H9 (cell line): ENCODE results near the gene MAPK8. TPM values are rescaled to one million over a fixed set of nuclear protein-coding genes. Genes with fewer than 3 reads are reported as not detected.

Experiments used
- DNase-seq: peaks from one replicate; pipeline ENCODE4 v3.0.0-alpha.2; 2017
- H2AFZ ChIP-seq: one replicate; pipeline ENCODE4 v1.6.1; 2013; ENCODE audit warnings: mild to moderate bottlenecking, low read length, control low read depth, moderate library complexity
- H2AK5ac ChIP-seq: 2 replicates; pipeline ENCODE4 v1.6.1; 2013; ENCODE audit warnings: low read length, control low read depth, mixed read lengths; ENCODE audit not compliant: insufficient read length
- H2BK120ac ChIP-seq: one replicate; pipeline ENCODE4 v1.6.1; 2013; ENCODE audit warnings: low read depth, mild to moderate bottlenecking, low read length, control low read depth, inconsistent platforms; ENCODE audit not compliant: poor library complexity, severe bottlenecking
- H2BK12ac ChIP-seq: 2 replicates; pipeline ENCODE4 v1.6.1; 2013; ENCODE audit warnings: low read length, control low read depth, mixed read lengths, low read depth; ENCODE audit not compliant: insufficient read length
- H2BK15ac ChIP-seq: 2 replicates; pipeline ENCODE4 v1.6.1; 2013; ENCODE audit warnings: low read depth, low read length, control low read depth
- H2BK20ac ChIP-seq: one replicate; pipeline ENCODE4 v1.6.1; 2013; ENCODE audit warnings: low read depth, mild to moderate bottlenecking, low read length, control low read depth, inconsistent platforms; ENCODE audit not compliant: poor library complexity, severe bottlenecking
- H2BK5ac ChIP-seq: 2 replicates; pipeline ENCODE4 v1.6.1; 2013; ENCODE audit warnings: low read length, control low read depth, mixed read lengths; ENCODE audit not compliant: insufficient read length
- H3K14ac ChIP-seq: 2 replicates; pipeline ENCODE4 v1.6.1; 2013; ENCODE audit warnings: low read length, control low read depth; ENCODE audit not compliant: insufficient read depth
- H3K18ac ChIP-seq: 2 replicates; pipeline ENCODE4 v1.6.1; 2013; ENCODE audit warnings: low read depth, mild to moderate bottlenecking, mixed read lengths, low read length, control low read depth; ENCODE audit not compliant: insufficient read length
- H3K23ac ChIP-seq: 2 replicates; pipeline ENCODE4 v1.6.1; 2013; ENCODE audit warnings: low read length, control low read depth, mixed read lengths, low read depth; ENCODE audit not compliant: insufficient read length
- H3K23me2 ChIP-seq: 2 replicates; pipeline ENCODE4 v1.6.1; 2013; ENCODE audit warnings: low read depth, mild to moderate bottlenecking, mixed read lengths, low read length, control low read depth; ENCODE audit not compliant: insufficient read length, poor library complexity, severe bottlenecking
- H3K27ac ChIP-seq: 2 replicates; pipeline ENCODE4 v1.5.1; 2013; ENCODE audit warnings: low read length, control low read depth, mixed read lengths, low read depth; ENCODE audit not compliant: insufficient read length
- H3K27me3 ChIP-seq: 2 replicates; pipeline ENCODE4 v1.6.1; 2013; ENCODE audit warnings: low read length, control low read depth, inconsistent platforms; ENCODE audit not compliant: insufficient read depth
- H3K4ac ChIP-seq: 2 replicates; pipeline ENCODE4 v1.6.1; 2013; ENCODE audit warnings: low read depth, mild to moderate bottlenecking, control low read depth, inconsistent platforms, low read length, moderate library complexity
- H3K4me1 ChIP-seq: 2 replicates; pipeline ENCODE4 v1.6.1; 2013; ENCODE audit warnings: low read length, control low read depth, inconsistent platforms; ENCODE audit not compliant: insufficient read depth
- H3K4me2 ChIP-seq: 2 replicates; pipeline ENCODE4 v1.6.1; 2013; ENCODE audit warnings: low read length, control low read depth, mixed read lengths; ENCODE audit not compliant: insufficient read length, insufficient read depth
- H3K56ac ChIP-seq: 2 replicates; pipeline ENCODE4 v1.6.1; 2013; ENCODE audit warnings: low read depth, mild to moderate bottlenecking, mixed read lengths, low read length, control low read depth; ENCODE audit not compliant: insufficient read length
- H3K79me1 ChIP-seq: 2 replicates; pipeline ENCODE4 v1.6.1; 2013; ENCODE audit warnings: low read depth, mild to moderate bottlenecking, moderate library complexity, low read length, control low read depth, inconsistent platforms; ENCODE audit not compliant: insufficient read depth, poor library complexity, severe bottlenecking
- H3K79me2 ChIP-seq: 2 replicates; pipeline ENCODE4 v1.6.1; 2013; ENCODE audit warnings: low read length, control low read depth, inconsistent platforms; ENCODE audit not compliant: insufficient read depth
- H3K9ac ChIP-seq: 2 replicates; pipeline ENCODE4 v1.6.1; 2013; ENCODE audit warnings: low read length, control low read depth, mixed read lengths; ENCODE audit not compliant: insufficient read length; ENCODE audit errors: extremely low read depth
- H3K9me3 ChIP-seq: one replicate; pipeline ENCODE4 v1.6.1; 2013; ENCODE audit warnings: low read depth, low read length, inconsistent platforms; ENCODE audit not compliant: control insufficient read depth
- H3T11ph ChIP-seq: one replicate; pipeline ENCODE4 v1.6.1; 2013; ENCODE audit warnings: mild to moderate bottlenecking, low read length, control low read depth, inconsistent platforms
- H4K20me1 ChIP-seq: one replicate; pipeline ENCODE4 v1.6.1; 2013; ENCODE audit not compliant: control insufficient read depth, insufficient read length, insufficient read depth
- H4K5ac ChIP-seq: 2 replicates; pipeline ENCODE4 v1.6.1; 2013; ENCODE audit warnings: low read depth, mild to moderate bottlenecking, mixed read lengths, low read length, control low read depth; ENCODE audit not compliant: insufficient read length
- H4K8ac ChIP-seq: replicated peaks from 2 replicates; pipeline ENCODE4 v1.6.1; 2013; ENCODE audit warnings: low read length, control low read depth, mixed read lengths, low read depth; ENCODE audit not compliant: insufficient read length
- H4K91ac ChIP-seq: 2 replicates; pipeline ENCODE4 v1.6.1; 2013; ENCODE audit warnings: low read depth, mild to moderate bottlenecking, moderate library complexity, mixed read lengths, low read length, control low read depth; ENCODE audit not compliant: insufficient read length
- H3K27ac Mint-ChIP-seq, 3 experiments: 2 replicates in 2 of 3; 3 replicates in 1 of 3; pipeline ENCODE4 v1.8.0; 2020 to 2021; ENCODE audit warnings: mixed read lengths in 3 of 3, mild to moderate bottlenecking in 1 of 3, moderate library complexity in 1 of 3
- H3K27me3 Mint-ChIP-seq: 2 replicates; pipeline ENCODE4 v1.8.0; 2021; ENCODE audit warnings: low read depth, mild to moderate bottlenecking, moderate library complexity, mixed read lengths
- H3K36me3 Mint-ChIP-seq, 3 experiments: 2 replicates in 2 of 3; 3 replicates in 1 of 3; pipeline ENCODE4 v1.8.0; 2020 to 2021; ENCODE audit warnings: low read depth in 3 of 3, mixed read lengths in 3 of 3; ENCODE audit not compliant: insufficient read depth in 1 of 3
- H3K4me1 Mint-ChIP-seq, 2 experiments: 2 replicates each; pipeline ENCODE4 v1.8.0; 2020; ENCODE audit warnings: mixed read lengths in 2 of 2
- H3K4me3 Mint-ChIP-seq, 2 experiments: 2 replicates in 1 of 2; 3 replicates in 1 of 2; pipeline ENCODE4 v1.8.0; 2020 to 2021; ENCODE audit warnings: mild to moderate bottlenecking in 2 of 2, mixed read lengths in 2 of 2, moderate library complexity in 1 of 2
- H3K9me3 Mint-ChIP-seq, 2 experiments: 2 replicates in 1 of 2; 3 replicates in 1 of 2; pipeline ENCODE4 v1.8.0; 2020; ENCODE audit warnings: mild to moderate bottlenecking in 2 of 2, mixed read lengths in 2 of 2, moderate library complexity in 1 of 2
- CTCF ChIP-seq: fragments of 200-600 bp; sonication (generic); conservative IDR thresholded peaks from 3 replicates; pipeline ENCODE4 v1.8.0; 2021; ENCODE audit warnings: antibody characterized with exemption, mild to moderate bottlenecking
- WGBS: extraction: QIAGEN DNeasy Blood & Tissue Kit; methylation state at CpG from one replicate; pipeline ENCODE4 v1.1.7; 2013; ENCODE audit warnings: missing lambda C conversion rate, low lambda C conversion rate, mixed read lengths; ENCODE audit not compliant: insufficient read length; ENCODE audit errors: extremely low coverage; 5-methylcytosine and 5-hydroxymethylcytosine counted together
- total RNA-seq: library from RNA; stranded (reverse); gene quantifications from 2 replicates; pipeline ENCODE4 v1.2.1, GENCODE V29; 2021

MAPK8 gene
- total RNA-seq, 1 experiment from 2014 or later = 52.0 TPM

GRCh38 chr10:48458662-48459048, 152.2 kb downstream of the MAPK8 start:
- Histone ChIP-seq H3K4me1 (no peaks in the 10 kb centered on the region), H3K56ac (no peak overlapping the region), H3K4me2 (no peak overlapping the region), H4K91ac (no peak overlapping the region), H3K79me2 (no peaks in the 10 kb centered on the region), H3K27me3 (no peaks in the 10 kb centered on the region), H2BK15ac (no peak overlapping the region), H2AFZ (no peak overlapping the region), H2AK5ac (no peak overlapping the region), H4K8ac (no peak overlapping the region), H3K14ac (no peak overlapping the region), H3K23me2 (no peaks in the 10 kb centered on the region), H2BK120ac (no peak overlapping the region), H3K27ac (no peak overlapping the region), H2BK12ac (no peak overlapping the region), H2BK5ac (no peak overlapping the region), H4K20me1 (no peaks in the 10 kb centered on the region), H3K9ac (no peak overlapping the region), H2BK20ac (no peak overlapping the region), H3K18ac (no peak overlapping the region), H3K79me1 (no peaks in the 10 kb centered on the region), H3K23ac (no peak overlapping the region), H3K9me3 (no peaks in the 10 kb centered on the region), H4K5ac (no peak overlapping the region), H3T11ph (no peak overlapping the region), H3K4ac (no peak overlapping the region)
- Mint-ChIP-seq H3K27me3 (no peaks in the 10 kb centered on the region), H3K4me3 (no peak overlapping the region), H3K27ac (no peak overlapping the region; a peak in 2 of 7 replicates), H3K36me3 (no peaks in the 10 kb centered on the region; a peak in 1 of 7 replicates), H3K4me1 (peaks cover 17 to 30% of the 10 kb centered on the region in 2 experiments), H3K9me3 (no peaks in the 10 kb centered on the region)
- TF ChIP-seq CTCF = no peak
- no CpG with 5 or more reads among the region's 6 CpGs for WGBS
- no peak for DNase-seq
